HAP-1 (cell line): ENCODE measurements around the gene ATP13A1.
"Not testable (repeated sequence)": the region's sequence is repeated elsewhere in the genome, so short reads cannot be mapped to it uniquely, and the experiment has no call there.

Source experiments
- DNase-seq, 2 experiments: peaks; one replicate each; pipeline ENCODE4 v3.0.0-alpha.2; 2016 to 2020; ENCODE audit warnings: low spot score in 2 of 2
- H3K27me3 ChIP-seq: fragments of 250-450 bp; sonication (Bioruptor Pico); 2 replicates; pipeline ENCODE4 v1.5.1; 2020; ENCODE audit warnings: low read depth, mild to moderate bottlenecking, moderate library complexity
- H3K36me3 ChIP-seq: fragments of 250-450 bp; sonication (Bioruptor Pico); replicated peaks from 2 replicates; pipeline ENCODE4 v1.5.1; 2020; ENCODE audit warnings: mild to moderate bottlenecking
- H3K4me1 ChIP-seq: fragments of 250-450 bp; sonication (Bioruptor Pico); 2 replicates; pipeline ENCODE4 v1.5.1; 2020; ENCODE audit warnings: mild to moderate bottlenecking
- H3K4me3 ChIP-seq: fragments of 250-450 bp; sonication (Bioruptor Pico); 2 replicates; pipeline ENCODE4 v1.5.1; 2020; ENCODE audit warnings: mild to moderate bottlenecking, moderate library complexity
- H3K9me3 ChIP-seq: fragments of 250-450 bp; sonication (Bioruptor Pico); 2 replicates; pipeline ENCODE4 v1.5.1; 2020; ENCODE audit warnings: mild to moderate bottlenecking, moderate library complexity
- in situ Hi-C: fragments of 300-500 bp; cut with MboI; formaldehyde crosslinking; loops from 3 replicates; pipeline ENCODE4 v1.14.3; 2020; ENCODE audit warnings: low sequenced_read_pairs, inconsistent platforms, mixed read lengths

ATP13A1 gene

GRCh38 chr19:19610376-19611202 is 52.9 kb downstream of the ATP13A1 start:
- in situ Hi-C loops, result no loop called here
- no peaks in the 10 kb centered on the region for H3K27me3 ChIP-seq
- no peaks in the 10 kb centered on the region for H3K36me3 ChIP-seq
- peaks cover 13% of the 10 kb centered on the region for H3K4me1 ChIP-seq
- DNase-seq, result no peak
- no peak overlapping the region for H3K4me3 ChIP-seq
- H3K9me3 ChIP-seq, result no peaks in the 10 kb centered on the region

GRCh38 chr19:19606686-19607085 is 56.8 kb downstream of the ATP13A1 start:
- in situ Hi-C loops, H3K27me3 ChIP-seq, DNase-seq, H3K9me3 ChIP-seq, H3K4me1 ChIP-seq, H3K36me3 ChIP-seq, H3K4me3 ChIP-seq: not testable (repeated sequence)

- H3K4me3 ChIP-seq, result no peak overlapping the region
- no peaks in the 10 kb centered on the region for H3K36me3 ChIP-seq
- peaks cover 10% of the 10 kb centered on the region for H3K4me1 ChIP-seq
- H3K27me3 ChIP-seq, result no peaks in the 10 kb centered on the region
- in situ Hi-C loops, result no loop called here
- no peaks in the 10 kb centered on the region for H3K9me3 ChIP-seq
- no peak for DNase-seq
These were observed 57.5 kb downstream of the ATP13A1 start for GRCh38 chr19:19606021-19606420.

GRCh38 chr19:19602713-19603324 is 60.7 kb downstream of the ATP13A1 start:
- H3K4me3 ChIP-seq, result no peak overlapping the region
- in situ Hi-C loops, result no loop called here
- H3K36me3 ChIP-seq, result no peaks in the 10 kb centered on the region
- peaks cover 10% of the 10 kb centered on the region for H3K4me1 ChIP-seq
- DNase-seq, result peak; percentile 59 to 70
- no peaks in the 10 kb centered on the region for H3K27me3 ChIP-seq
- no peaks in the 10 kb centered on the region for H3K9me3 ChIP-seq

GRCh38 chr19:19602136-19602712 is 61.3 kb downstream of the ATP13A1 start:
- H3K9me3 ChIP-seq, result no peaks in the 10 kb centered on the region
- H3K4me3 ChIP-seq, result no peak overlapping the region
- no peaks in the 10 kb centered on the region for H3K27me3 ChIP-seq
- peaks cover 10% of the 10 kb centered on the region for H3K4me1 ChIP-seq
- DNase-seq, result no peak
- H3K36me3 ChIP-seq, result no peaks in the 10 kb centered on the region
- in situ Hi-C loops, result no loop called here

- H3K4me1 ChIP-seq, result peaks cover 10% of the 10 kb centered on the region
- H3K27me3 ChIP-seq, result no peaks in the 10 kb centered on the region
- no peak overlapping the region for H3K4me3 ChIP-seq
- H3K9me3 ChIP-seq, result no peaks in the 10 kb centered on the region
- no peak for DNase-seq
- in situ Hi-C loops, result no loop called here
- no peaks in the 10 kb centered on the region for H3K36me3 ChIP-seq
These were observed 62.6 kb downstream of the ATP13A1 start for GRCh38 chr19:19600793-19601330.

- H3K9me3 ChIP-seq, H3K4me1 ChIP-seq, in situ Hi-C loops, H3K4me3 ChIP-seq, H3K36me3 ChIP-seq, H3K27me3 ChIP-seq, DNase-seq: not testable (repeated sequence)
These were observed 64.6 kb downstream of the ATP13A1 start for GRCh38 chr19:19598728-19599451.

GRCh38 chr19:19597809-19598306 is 65.6 kb downstream of the ATP13A1 start:
- in situ Hi-C loops, result no loop called here
- peaks cover 7% of the 10 kb centered on the region for H3K4me1 ChIP-seq
- no peak for DNase-seq

More at GRCh38 chr19:19597809-19598306, 65.6 kb downstream of the ATP13A1 start:
- Histone ChIP-seq H3K4me3 (no peak overlapping the region), H3K36me3 (no peaks in the 10 kb centered on the region), H3K27me3 (no peaks in the 10 kb centered on the region), H3K9me3 (no peaks in the 10 kb centered on the region)
